GM19452 (cell line): ENCODE results near the gene CATSPER1.
"Not testable (repeated sequence)": the region's sequence is repeated elsewhere in the genome, so short reads cannot be mapped to it uniquely, and the experiment has no call there.

Experiments
- ATAC-seq: cut with Tn5 transposase; IDR thresholded peaks from one replicate; pipeline ENCODE4 v1.9.1; 2021; ENCODE audit not compliant: unreplicated experiment

Gene CATSPER1

DNA sequence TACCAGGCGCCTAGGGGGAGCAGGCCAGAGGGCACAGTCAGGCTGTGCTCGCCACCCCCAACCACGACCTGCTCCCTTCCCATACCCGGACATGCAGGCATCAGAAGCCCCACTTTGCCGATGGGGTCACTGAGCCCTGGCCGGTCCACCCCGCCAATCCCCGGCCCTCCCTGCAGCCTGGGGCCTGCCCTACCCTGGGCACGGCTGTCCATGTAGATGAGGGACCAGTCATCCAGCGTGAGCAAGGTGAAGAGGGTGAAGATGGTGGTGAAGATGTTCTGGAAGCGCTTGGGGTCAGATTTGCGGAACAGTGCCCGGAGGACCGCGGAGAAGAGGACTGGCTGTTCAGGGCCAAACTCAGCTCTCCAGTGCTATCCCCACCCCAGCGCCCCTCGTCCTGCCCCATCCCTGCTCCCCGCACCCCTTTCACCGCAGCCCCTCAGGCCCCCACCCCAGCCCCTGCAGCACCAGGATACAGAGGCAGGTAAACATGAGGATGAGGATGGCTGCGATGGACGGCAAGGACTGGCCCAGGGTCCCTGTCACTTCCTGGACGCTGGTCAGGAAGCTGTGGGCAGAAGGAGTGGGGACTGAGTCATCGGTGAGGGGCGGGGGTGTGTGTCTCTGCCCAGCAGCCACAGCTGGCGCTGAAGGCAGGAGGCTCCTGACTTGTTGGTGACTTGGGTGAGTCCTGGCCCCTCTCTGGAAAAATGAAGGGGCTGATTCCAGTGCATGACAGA, 5.5 kb downstream of the CATSPER1 start:
- no peak for ATAC-seq

DNA sequence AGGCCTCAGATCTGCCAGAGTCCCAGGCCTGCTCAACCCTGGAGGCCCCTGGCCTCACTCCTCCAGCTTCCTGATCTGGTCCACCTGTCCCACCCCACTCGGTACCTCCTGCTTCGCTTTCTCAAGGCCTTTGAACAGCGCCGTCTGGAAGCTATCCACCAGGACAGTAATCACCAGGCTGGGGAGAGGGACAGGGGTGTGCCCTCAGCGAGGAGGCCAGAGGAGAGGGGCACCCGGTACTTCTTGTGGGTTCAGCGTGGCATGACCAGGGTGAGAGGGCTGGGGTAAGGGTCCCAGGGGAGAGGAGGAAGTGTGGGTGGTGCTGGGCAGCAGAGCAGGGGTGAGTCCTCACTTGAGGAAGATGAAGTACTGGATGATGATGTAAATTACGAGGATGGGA, 6.1 kb downstream of the CATSPER1 start:
- no peak for ATAC-seq

DNA sequence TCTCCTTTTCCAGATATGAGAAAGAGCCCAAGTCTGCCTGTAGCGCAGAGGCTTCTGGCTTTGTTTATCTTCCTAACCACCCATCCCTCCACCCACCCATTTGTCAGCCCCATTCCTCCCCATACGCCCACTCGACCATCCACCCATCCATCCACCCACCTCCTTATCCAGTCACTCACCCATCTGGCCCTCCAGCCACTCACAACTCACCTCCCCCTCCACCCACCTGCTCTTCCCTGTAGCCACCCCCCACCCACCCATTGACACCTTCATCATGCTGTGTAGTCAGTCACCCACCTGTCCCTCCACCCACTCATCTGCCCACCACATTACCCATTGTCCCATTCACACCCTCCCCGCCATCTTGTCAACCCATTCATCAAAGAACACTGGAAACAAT, 9.0 kb downstream of the CATSPER1 start:
- ATAC-seq: no peak

DNA sequence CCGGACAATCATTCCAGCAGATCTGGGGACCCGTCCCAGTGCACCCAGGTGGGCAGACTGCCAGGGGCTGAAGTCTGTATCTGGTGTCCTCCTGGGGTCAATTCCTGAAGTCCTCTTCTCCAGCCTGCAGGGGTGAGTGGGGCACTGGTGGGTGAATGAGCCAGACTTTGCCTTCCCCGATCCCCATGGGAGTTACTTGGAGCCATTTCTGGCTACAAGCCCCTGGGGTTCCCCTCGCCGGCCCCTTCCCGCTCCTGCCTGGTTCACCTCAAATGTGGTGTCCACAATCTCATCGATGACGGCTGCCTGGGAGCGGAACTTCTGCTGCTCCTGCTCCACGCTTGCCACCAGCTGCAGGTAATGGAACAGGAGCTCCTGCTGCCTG, 9.5 kb downstream of the CATSPER1 start:
- no peak for ATAC-seq

DNA sequence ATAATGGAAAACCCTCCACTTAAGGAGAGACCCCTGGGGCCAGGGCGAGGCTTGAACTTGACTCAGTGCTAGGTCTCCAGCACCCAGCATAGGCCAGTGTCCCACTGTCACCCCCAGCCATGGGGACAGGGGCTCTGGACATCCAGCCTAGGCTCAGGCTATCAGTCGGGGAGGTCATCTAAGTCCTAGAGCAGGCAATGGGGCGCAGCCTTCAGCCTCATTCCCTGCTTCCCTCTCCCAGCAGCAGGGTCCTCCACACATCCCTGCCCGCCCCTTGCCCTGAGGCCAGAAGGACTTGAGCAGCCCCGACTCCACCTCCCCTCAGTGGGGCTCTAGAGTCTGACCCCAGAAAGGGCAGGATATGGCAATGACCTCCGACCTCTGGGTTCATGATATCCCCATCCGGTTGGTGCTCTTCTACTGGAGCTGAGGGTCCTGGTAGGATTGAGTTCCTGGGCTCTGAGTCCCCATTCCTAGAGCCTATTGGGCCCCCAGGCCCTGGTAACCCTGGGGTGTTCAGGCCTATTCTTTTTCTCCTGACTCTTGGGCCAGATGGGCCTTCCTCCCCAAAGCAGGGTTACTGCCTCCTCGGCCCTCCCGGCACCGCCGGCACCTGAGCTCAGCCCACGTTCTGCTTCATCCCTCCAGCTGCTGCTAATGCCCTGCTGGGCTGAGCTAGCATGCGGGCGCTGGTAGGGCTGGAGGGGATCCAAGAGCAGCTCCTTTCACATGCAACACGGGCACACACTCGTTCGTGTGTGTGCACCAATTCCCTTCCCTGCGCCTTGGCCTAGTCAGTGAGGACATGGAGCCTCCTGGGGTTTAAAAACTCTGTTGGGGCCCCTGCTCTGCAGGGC, 10.1 kb downstream of the CATSPER1 start:
- ATAC-seq: no peak

DNA sequence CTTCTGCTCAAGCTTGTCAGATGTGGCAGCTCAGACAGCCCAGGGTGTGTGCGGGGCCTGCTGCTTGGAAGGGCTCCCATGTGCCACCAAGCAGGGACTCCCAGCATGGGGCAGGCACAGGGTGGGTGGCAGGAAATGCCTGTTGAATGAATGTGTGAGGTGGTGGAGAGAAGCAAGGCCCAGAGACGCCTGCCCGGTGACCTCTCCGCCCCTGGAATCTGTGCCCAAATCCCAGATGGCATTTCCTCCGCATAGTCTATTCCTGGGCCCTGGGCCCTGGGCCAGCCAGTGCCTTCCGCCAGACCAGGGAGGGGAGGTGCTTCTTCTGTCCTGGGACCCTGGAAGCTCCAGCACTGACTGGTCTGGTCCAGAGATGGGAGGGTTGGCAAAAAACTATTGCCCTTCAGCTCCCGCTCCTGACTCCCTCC, 10.8 kb downstream of the CATSPER1 start:
- ATAC-seq: no peak

DNA sequence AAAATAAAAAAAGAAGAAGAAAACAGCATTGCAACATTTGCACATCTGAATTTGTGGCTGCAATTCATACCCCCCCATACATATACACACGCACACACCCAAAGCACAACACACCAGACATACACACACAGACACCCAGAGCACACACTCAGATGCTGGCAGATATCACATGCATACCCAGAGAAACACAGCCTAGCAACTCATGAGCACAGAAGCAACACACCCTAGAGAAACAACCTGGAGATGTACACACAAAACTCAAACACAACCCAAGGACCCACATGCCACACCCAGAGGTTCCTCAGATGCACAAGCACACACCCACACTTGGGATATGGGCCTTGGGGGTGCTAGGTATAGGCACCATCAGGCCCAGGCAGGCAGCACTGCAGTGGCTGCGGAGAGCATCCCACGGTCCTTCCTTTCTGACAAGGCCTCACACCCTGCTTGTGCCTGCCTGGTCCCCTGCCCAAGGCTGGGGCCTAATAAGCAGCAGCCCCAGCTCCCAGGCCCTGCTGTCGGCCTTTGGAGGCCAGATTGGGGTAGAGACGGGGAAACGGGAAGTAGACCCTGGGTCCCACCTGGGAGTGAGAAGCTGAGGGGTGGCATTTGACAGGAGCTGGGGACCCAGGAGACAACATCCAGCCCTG, 11.3 kb downstream of the CATSPER1 start:
- no peak for ATAC-seq

DNA sequence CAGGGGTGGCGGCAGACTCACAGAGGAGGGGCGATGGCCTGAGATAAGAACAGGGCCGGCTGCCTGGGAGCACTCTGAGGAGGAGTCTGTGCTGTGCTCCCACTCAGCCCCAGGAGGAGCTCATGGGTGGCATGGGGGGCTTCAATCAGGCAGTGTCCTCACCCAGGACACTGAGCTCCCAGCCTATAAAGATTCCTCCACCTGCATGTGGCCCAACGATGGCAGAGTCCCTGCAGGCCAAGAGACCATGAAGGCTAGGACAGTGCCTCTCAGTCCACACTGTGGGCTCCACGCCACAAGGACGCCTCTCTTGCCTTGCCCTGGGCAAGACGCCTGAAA, 12.5 kb downstream of the CATSPER1 start:
- no peak for ATAC-seq

DNA sequence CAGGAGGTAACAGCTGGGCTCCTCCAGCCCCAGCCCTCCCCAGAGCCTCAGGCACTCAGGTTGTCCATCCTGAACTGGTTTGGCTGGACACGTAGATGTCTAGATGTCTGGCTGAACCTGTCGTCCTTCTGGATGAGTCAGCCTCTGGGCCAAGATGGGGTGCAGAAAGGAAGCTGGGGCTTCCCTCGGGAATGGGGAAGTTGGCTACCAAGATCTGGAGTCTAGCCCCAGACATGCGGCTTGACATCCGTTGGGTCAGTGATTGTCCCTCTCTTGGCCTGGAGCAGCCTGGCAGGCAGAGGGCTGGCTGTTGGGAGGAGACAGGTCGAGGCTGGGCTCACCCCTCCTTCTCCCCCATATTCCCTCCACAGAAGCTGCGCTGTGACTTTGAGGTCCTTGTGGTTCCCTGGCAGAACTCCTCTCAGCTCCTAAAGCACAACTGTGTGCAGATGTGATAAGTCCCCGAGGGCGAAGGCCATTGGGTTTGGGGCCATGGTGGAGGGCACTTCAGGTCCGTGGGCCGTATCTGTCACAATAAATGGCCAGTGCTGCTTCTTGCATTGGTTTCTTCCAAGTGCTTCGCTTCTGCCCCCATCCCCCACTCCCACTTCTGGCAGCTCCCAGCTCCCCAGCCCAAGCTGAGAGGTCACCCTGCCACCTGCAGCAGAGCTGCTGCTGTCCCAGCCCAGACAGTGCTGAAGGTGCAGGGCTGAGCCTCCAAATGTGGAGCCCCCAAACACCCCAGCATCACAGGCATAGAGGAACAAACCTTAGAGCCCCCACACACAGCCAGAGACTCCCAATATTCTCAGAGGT, 13.1 kb downstream of the CATSPER1 start:
- ATAC-seq: no peak

DNA sequence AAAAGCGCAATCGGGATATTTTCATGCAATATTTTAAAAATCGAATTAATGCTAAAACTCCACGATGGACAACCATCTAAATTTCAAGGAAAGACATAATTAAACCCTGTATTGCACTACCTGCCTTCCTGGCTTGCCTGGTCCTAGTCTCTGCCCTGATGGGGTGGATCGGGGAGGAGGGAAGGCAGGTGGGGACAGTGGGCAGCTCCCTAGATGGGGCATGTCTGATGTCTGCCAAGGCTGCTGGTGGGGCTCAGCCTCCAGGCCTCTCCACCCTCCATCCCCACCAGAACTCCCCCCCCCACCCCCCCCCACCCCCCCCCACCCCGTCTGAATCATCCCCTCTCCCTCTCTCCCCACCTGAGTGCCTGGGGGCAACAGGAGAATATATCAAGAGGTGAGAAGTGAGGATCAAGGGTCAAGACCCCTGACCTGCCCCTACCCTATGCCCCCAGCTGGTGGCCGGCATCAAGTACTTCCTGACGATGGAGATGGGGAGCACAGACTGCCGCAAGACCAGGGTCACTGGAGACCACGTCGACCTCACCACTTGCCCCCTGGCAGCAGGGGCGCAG, 13.8 kb downstream of the CATSPER1 start:
- ATAC-seq: no peak

DNA sequence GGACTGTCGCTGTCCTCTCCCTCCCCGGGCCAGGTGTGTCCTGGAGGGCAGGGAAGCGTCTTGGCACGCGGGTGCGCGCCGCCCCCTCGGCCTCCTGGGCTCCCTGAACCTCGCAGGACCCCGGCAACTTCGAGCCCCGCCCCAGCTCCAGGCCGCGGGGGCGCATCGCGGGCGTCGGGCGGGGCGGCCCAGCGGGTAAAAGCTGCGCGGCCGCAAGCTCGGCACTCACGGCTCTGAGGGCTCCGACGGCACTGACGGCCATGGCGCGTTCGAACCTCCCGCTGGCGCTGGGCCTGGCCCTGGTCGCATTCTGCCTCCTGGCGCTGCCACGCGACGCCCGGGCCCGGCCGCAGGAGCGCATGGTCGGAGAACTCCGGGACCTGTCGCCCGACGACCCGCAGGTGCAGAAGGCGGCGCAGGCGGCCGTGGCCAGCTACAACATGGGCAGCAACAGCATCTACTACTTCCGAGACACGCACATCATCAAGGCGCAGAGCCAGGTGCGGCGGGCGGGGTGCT, 14.4 kb downstream of the CATSPER1 start, which contains the start of gene CST6:
Gene CST6, plus strand, starts transcription at position 224 of the 519 bp plus-strand sequence. Its CDS starts 37 bp downstream, at position 261.
- no peak for ATAC-seq

DNA sequence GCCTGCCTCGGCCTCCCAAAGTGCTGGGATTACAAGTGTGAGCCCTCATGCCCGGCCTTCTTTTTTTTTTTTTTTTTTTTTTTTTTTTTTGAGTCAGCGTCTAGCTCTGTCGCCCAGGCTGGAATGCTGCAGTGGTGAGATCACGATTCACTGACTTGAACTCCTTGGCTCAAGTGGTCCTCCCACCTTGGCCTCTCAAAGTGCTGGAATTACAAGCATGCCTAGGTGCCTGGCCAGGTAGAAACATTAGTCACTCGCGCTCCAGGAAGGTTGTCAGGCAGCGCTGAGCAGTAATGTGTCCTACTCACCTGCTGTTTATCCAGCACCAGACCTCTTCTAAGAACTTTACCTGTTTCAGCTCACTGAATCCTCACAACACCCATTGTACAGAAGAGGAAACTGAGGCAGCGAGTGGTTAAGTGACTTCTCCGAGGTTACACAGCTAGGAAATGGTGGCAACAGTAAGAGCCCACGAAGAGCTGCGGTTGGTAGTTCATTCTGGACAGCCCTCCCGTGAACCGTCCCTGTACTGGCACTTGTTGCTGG, 15.0 kb downstream of the CATSPER1 start:
- no peak for ATAC-seq

DNA sequence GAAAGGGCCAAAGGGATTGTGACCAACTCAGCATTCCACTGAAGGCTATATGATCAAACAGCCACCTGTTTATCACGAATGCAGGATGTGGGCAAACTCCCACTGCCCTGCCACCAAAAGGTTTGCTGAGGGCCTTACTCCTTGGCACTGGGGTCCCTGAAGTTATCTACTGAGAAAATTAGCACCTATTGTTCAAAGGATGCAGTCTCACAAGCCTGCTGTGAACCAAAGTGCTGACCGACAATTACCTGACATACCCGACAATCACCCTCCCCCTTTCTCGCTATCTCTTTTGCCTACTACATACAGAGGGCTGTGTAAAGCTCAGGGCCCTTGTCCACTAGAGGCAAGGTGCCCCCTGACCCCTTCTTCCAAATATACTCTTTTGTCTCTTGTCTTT, 16.2 kb downstream of the CATSPER1 start:
- not testable (repeated sequence) for ATAC-seq

DNA sequence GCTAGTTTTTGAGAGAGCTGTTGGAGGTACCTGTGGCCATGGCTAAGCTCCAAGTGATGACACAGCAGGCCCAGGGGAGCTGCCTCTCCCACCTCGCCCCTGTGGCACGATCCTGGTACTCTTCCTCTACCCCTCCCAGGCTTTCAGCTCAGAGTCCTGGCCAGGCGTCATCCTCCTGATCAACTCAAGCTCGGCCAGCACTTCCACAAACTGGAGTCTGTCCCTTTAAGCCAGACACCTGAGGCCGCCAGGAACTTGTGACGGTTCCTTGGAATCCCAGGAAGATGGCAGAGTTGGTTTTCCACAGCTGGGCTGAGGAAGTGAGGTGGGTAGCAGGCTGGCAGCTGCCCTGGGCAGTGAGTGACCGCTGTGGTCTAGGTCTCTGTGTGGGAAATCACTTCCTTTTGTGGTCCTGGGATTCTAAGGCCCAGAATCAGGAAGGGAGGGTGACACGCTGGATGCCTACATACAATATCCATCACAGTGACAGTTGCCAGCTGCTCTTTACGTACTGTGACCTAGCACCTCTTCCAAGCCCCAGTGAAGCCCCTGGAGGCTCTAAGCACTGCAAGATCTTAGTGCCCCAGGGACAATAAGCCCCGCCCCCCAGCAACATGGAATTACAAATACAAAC, 17.7 kb downstream of the CATSPER1 start:
- no peak for ATAC-seq

DNA sequence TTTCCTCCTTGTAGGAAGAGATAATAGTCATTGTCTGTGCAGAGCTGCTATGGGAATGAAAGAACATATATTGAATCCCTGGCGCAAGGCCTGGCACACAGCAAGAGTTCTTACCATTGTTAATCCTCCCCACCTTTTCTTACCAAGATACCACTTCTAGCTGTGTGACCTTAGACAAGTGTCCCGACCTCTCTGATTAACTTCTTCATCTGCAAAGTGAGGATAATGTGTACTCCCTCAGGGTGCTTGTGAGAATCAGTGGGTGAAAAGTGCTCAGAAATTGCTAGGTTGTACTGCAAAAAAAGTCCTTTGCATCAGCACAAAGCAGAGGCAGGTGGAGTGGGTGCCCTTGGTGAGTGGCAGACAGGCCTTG, 18.2 kb downstream of the CATSPER1 start:
- no peak for ATAC-seq

DNA sequence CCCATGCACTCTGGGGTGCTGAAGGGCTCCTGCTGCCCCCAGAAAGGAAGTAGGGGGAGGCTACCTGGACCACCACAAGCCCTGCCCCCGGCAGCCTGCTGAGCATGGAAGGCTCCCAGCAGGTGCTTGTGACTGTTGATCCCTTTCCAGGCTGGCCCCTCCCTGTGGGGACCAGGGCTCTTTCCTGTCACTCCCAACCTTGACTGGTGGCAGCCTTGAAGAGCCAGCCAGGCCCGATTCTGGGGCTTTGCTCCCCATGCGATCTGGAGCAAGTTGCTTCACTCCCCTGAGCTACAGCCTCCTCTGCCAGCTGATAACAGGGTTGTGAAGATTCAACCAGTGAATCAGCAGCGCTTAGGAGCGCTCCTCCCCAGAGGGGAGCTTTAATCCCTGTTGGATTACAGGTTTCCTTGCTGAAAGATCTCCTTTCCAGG, 19.1 kb downstream of the CATSPER1 start:
- ATAC-seq: no peak

DNA sequence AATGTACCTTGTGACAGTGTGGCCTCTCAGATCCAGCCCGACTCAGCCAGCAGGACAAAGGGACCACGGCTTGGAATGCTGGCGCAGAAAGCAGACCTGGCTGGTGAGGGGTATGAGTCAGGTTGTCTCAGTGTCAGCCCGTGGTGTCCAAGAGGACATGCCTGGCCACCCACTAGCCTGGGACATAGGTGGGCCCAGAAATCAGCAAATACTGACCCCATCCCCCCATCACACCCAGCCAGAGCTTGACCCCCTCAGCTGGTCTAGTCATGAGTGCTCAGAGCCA, 19.4 kb downstream of the CATSPER1 start:
- ATAC-seq: no peak

DNA sequence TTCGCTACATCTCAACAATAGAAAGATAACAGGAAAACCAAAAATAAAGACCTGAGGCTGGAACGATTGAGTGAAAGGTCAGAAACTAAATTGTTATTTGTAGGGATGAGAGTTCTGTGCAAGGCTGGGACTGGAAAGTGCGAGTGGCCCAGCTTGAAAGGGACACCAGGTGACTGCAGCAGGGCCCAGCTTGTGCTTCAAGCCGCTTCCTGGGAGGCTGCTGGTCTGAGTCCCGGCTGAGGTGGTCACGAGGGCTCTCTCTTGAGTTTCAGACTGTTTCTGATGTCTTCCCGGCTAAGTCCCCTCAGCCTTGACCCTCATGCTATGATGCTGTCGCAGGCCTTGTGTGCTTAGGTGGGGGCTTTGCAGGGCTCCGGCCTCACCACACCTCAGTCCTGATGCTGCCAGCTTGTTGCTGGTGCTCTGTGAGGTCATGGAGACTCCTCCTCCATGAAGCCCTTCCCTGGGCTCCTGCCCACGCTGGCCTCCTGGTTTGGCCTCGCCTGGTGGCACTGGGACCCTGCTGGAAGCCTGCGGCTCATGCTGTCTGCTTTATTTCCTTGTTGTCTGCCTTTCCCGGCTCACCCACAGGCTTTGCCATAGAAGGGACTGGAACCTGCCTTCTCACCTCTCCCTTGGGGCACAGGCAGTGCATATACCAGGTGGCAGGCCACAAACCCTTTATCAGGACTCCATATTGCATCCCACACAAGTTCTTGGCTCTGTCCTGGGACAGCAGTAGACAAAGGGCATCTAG, 20.0 kb downstream of the CATSPER1 start:
- no peak for ATAC-seq

DNA sequence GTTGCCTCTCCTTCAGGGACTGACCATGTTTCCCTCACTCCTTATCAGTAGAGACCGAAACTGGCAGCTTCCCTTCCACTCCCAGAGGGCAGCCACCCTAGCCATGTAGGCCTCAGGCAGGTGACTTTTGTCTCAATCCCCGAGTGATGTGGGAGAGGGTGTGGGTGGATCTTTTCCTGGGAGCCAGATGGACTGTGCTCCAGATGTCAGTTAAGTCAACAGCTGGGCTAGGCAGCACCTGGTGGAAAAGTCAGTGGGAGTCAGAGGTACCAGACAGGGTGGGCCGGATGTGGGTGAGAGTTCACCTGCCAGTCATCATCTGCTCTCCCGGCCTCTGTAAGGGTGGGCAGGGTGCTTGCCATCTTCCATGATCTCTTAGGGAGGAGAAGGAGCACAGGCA, 22.1 kb downstream of the CATSPER1 start:
- ATAC-seq: no peak
